Brain microvascular endothelial cell (primary cell): ENCODE results near the gene ZBED2.

Experiments
- DNase-seq: peaks from one replicate; pipeline ENCODE4 v3.0.0-alpha.2; 2020
- H3K27ac ChIP-seq: fragments of 250-450 bp; sonication (Bioruptor Pico); 2 replicates; pipeline ENCODE4 v1.5.1; 2020; ENCODE audit warnings: mild to moderate bottlenecking, moderate library complexity
- H3K27me3 ChIP-seq: fragments of 250-450 bp; sonication (Bioruptor Pico); replicated peaks from 2 replicates; pipeline ENCODE4 v1.5.1; 2020; ENCODE audit warnings: mild to moderate bottlenecking
- H3K36me3 ChIP-seq: fragments of 250-450 bp; sonication (Bioruptor Pico); replicated peaks from 2 replicates; pipeline ENCODE4 v1.5.1; 2020; ENCODE audit warnings: mild to moderate bottlenecking
- H3K4me3 ChIP-seq: 2 replicates; pipeline ENCODE4 v1.5.1; 2011; ENCODE audit warnings: low read depth, mild to moderate bottlenecking, control low read depth, low read length, moderate library complexity
- in situ Hi-C: cut with HindIII; loops from 2 replicates; pipeline ENCODE4 v1.10.0; 2017; ENCODE audit warnings: low sequenced_read_pairs, low pct_ligation_motif_present
- TF ChIP-seq, protein P1 (sequence below): IDR thresholded peaks from 2 replicates; pipeline ENCODE4 v1.5.1; 2011; ENCODE audit warnings: low read depth, mild to moderate bottlenecking, moderate library complexity, low read length, control low read depth, inconsistent platforms; ENCODE audit errors: missing control alignments

The ZBED2 gene

DNA sequence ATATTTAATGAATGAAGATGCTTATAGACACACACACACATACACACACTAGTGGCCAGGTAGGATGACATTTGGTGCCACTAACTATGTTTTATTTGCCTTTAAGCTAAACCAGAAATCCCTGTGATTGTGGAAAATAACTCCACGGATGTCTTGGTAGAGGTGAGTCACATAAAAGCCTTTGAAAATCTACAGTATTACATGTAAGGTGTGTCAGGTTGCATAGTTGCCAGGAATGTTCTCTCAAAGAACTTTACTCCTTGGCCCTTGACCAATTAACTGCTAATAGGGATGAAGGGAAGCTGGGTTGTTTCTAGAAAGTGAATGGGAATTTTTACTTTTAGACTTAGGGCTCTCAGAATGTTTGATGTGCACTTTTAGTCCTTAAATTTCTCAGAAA, 9.9 kb downstream of the ZBED2 start:
- Histone ChIP-seq H3K27ac (no peak overlapping the region), H3K36me3 (no peaks in the 10 kb centered on the region), H3K27me3 (no peaks in the 10 kb centered on the region), H3K4me3 (no peak overlapping the region)
- TF ChIP-seq, protein P1, sequence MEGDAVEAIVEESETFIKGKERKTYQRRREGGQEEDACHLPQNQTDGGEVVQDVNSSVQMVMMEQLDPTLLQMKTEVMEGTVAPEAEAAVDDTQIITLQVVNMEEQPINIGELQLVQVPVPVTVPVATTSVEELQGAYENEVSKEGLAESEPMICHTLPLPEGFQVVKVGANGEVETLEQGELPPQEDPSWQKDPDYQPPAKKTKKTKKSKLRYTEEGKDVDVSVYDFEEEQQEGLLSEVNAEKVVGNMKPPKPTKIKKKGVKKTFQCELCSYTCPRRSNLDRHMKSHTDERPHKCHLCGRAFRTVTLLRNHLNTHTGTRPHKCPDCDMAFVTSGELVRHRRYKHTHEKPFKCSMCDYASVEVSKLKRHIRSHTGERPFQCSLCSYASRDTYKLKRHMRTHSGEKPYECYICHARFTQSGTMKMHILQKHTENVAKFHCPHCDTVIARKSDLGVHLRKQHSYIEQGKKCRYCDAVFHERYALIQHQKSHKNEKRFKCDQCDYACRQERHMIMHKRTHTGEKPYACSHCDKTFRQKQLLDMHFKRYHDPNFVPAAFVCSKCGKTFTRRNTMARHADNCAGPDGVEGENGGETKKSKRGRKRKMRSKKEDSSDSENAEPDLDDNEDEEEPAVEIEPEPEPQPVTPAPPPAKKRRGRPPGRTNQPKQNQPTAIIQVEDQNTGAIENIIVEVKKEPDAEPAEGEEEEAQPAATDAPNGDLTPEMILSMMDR: no peak
- in situ Hi-C loops: no loop called here
- no peak for DNase-seq

DNA sequence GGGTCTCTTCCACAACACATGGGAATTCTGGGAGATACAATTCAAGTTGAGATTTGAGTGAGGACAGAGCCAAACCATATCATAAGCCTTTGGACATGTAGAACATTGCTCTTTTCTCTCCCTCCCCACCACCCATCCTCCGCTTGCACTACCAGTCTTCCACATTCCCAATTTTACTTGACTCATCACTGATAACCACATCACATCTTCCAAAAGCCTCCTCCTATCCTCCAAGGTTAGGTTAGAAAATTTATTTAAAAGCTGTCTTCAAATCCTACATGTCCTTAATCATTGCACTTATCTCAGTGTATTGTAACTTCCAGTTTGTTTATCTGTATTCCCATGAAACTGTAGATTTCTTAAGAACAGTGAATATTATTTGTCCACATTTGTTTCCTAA, 10.4 kb downstream of the ZBED2 start:
- no peak overlapping the region for H3K27ac ChIP-seq
- H3K36me3 ChIP-seq: no peaks in the 10 kb centered on the region

DNA sequence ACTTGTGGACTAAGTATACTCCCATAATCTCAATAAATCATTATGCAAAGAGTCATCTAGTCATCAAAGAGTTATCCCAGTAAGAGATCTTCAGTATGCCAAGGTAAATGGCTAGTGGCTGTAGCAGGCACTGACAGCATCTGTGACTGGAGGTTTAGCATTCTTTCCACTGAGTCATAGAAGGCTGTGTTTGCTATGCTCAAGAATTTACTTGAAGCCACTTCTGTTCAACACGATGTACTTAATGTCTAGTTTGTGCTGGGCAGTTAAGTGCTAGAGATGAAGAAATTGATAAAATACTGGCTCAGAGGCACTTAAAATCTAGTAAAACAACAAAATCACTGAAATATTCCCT, 13.0 kb downstream of the ZBED2 start:
- in situ Hi-C loops: no loop called here
- TF ChIP-seq, protein P1: no peak
- H3K4me3 ChIP-seq: no peak overlapping the region
- peak; percentile 88 for DNase-seq
- no peaks in the 10 kb centered on the region for H3K36me3 ChIP-seq
- H3K27me3 ChIP-seq: no peaks in the 10 kb centered on the region
- peak overlapping the region; percentile 63 for H3K27ac ChIP-seq

More for the DNA sequence above, 10.4 kb downstream of the ZBED2 start:
- TF ChIP-seq, protein P1: no peak
- no peaks in the 10 kb centered on the region for H3K27me3 ChIP-seq
- H3K4me3 ChIP-seq: no peak overlapping the region
- in situ Hi-C loops: no loop called here
- no peak for DNase-seq

DNA sequence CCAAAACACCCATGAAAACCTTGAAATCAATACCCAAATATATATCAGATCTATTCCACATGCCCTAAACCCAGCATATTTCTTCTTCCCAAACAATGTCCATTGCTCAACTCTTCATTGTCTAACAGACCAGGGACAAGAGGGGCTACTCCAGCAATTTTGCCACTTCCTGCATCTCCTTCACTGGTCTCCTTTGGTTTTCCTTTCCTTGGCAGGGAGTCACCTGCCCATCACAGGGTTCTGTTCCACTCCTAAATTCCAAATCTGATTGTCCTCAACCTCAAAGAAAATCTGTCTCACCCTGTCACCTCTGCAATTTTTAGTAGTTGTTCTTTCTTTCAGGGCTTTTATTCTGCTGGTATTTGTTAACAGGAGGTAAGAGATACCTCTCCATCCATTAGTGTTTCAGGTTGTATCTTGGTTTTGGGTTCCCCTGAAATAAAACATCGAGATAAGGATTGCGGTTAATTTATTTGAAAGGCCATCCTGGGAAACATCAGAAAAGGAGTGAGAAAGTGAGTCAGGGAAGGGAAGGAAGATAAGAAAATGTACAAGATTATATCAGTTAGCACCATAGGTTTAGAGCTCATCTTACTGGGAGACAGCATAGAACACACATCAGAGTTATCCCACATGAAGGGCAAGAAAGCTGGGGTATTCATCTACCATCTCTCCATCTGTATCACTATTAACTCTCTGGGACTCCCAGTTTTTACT, 13.6 kb downstream of the ZBED2 start:
- TF ChIP-seq, protein P1: no peak
- in situ Hi-C loops: no loop called here
- H3K36me3 ChIP-seq: no peaks in the 10 kb centered on the region
- DNase-seq: no peak
- H3K27ac ChIP-seq: peak overlapping the region; percentile 63
- H3K4me3 ChIP-seq: no peak overlapping the region
- H3K27me3 ChIP-seq: no peaks in the 10 kb centered on the region

DNA sequence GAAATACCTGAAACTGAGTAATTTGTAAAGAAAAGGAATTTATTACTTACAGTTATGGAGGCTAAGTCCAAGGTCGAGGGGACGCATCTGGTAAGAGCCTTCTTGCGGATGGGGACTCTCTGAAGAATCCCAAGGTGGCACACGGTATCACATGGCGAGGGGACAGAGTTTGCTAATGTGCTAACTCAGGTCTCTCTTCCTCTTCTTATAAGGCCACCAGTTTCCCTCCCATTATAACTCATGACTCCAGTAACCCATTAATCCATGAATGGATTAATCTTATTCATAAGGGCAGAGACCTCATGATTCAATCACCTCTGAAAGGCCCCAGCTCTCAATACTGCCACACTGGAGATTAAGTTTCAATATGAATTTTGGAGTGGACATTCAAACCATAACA, 15.7 kb downstream of the ZBED2 start:
- Histone ChIP-seq H3K4me3 (no peak overlapping the region), H3K27me3 (no peaks in the 10 kb centered on the region), H3K27ac (no peak overlapping the region), H3K36me3 (no peaks in the 10 kb centered on the region)
- DNase-seq: no peak
- in situ Hi-C loops: no loop called here
- TF ChIP-seq, protein P1: no peak

DNA sequence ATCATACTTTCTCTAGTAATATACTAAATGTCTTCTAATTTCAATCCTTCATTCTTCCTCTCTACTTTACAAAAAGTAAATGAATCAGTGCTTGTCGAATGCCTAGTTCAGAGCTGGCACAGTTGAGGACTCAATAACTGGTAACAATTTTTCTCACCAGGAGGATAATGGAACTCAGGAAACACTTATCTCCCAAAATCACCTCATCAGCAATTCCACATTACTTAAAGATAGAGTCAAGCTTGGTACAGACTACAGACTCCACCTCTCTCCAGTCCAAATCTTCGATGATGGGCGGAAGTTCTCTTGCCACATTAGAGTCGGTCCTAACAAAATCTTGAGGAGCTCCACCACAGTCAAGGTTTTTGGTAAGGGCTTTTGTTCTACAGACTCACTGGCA, 16.3 kb downstream of the ZBED2 start:
- DNase-seq: no peak
- H3K27ac ChIP-seq: no peak overlapping the region
- TF ChIP-seq, protein P1: no peak
- H3K27me3 ChIP-seq: no peaks in the 10 kb centered on the region
- H3K36me3 ChIP-seq: no peaks in the 10 kb centered on the region
- in situ Hi-C loops: no loop called here
- no peak overlapping the region for H3K4me3 ChIP-seq
